Endothelial cell of umbilical vein (primary cell): ENCODE measurements around the gene ARFRP1.

ENCODE experiments used
- CTCF ChIP-seq, 2 donors: IDR thresholded peaks; 1 replicate in 1 of 2; 2 replicates in 1 of 2; pipeline ENCODE4 v1.5.1; 2011; ENCODE audit warnings: low read length in 2 of 2, mild to moderate bottlenecking in 2 of 2, moderate library complexity in 2 of 2, control low read depth in 1 of 2, inconsistent platforms in 1 of 2, low read depth in 1 of 2; ENCODE audit not compliant: insufficient read depth in 1 of 2; ENCODE audit errors: extremely low read depth in 1 of 2
- EZH2 ChIP-seq: IDR thresholded peaks from 2 replicates; pipeline ENCODE4 v1.6.1; 2012; ENCODE audit warnings: borderline replicate concordance, low read depth, mild to moderate bottlenecking, moderate library complexity, low read length, inconsistent platforms; ENCODE audit not compliant: severe bottlenecking
- FOS ChIP-seq: IDR thresholded peaks from 2 replicates; pipeline ENCODE4 v1.6.1; 2011; ENCODE audit warnings: mild to moderate bottlenecking, low read length, moderate library complexity, borderline replicate concordance; ENCODE audit not compliant: insufficient read depth
- GATA2 ChIP-seq: IDR thresholded peaks from 2 replicates; pipeline ENCODE4 v1.7.0; 2011; ENCODE audit warnings: low read depth, mild to moderate bottlenecking, moderate library complexity, mixed read lengths, low read length; ENCODE audit not compliant: insufficient read length, insufficient read depth
- JUN ChIP-seq: IDR thresholded peaks from 2 replicates; pipeline ENCODE4 v1.6.1; 2011; ENCODE audit warnings: borderline replicate concordance, low read depth; ENCODE audit not compliant: insufficient read length, insufficient read depth
- MAX ChIP-seq: IDR thresholded peaks from 2 replicates; pipeline ENCODE4 v1.6.1; 2011; ENCODE audit not compliant: insufficient read depth, insufficient read length
- MYC ChIP-seq: IDR thresholded peaks from one replicate; pipeline ENCODE4 v1.6.1; 2011; ENCODE audit warnings: mild to moderate bottlenecking, low read depth, low read length
- POLR2A ChIP-seq: IDR thresholded peaks from 2 replicates; pipeline ENCODE4 v1.6.1; 2012; ENCODE audit warnings: low read depth, mild to moderate bottlenecking, control low read depth, low read length
- POLR2AphosphoS5 ChIP-seq: IDR thresholded peaks from 2 replicates; pipeline ENCODE4 v1.6.1; 2012; ENCODE audit warnings: low read depth, mild to moderate bottlenecking, control low read depth, low read length, moderate library complexity; ENCODE audit not compliant: insufficient read depth

GRCh38 chr20:63748070-63748933, 40.5 kb upstream of the ARFRP1 start:
- TF ChIP-seq CTCF (IDR thresholded peaks at IDR 0.05; ENCODE audit: extremely low read depth in 1 of 2, insufficient read depth in 1 of 2, low read depth in 1 of 2, low read length in 2 of 2), result no peak
- no peak for TF ChIP-seq EZH2
- TF ChIP-seq POLR2A, result no peak
- no peak for TF ChIP-seq POLR2AphosphoS5
- TF ChIP-seq FOS, result no peak
- TF ChIP-seq MAX, result no peak
- TF ChIP-seq MYC, result no peak
- TF ChIP-seq JUN, result no peak
- no peak for TF ChIP-seq GATA2
